ENCODE measurements around the gene TACC2.

The TACC2 gene

GRCh38 chr10:122288262-122288661 lies 299.3 kb downstream of the TACC2 start:
- no peak for TF ChIP-seq CTCF (IDR thresholded peaks at IDR 0.05; ENCODE audit: control insufficient read depth, extremely low read depth, insufficient read depth)
- DNase-seq (ENCODE audit: low read depth) = no peak
- no peak overlapping the region for H3K4me3 ChIP-seq (ENCODE audit: low read depth, low read length)

- no peak for DNase-seq (ENCODE audit: low read depth)
- H3K4me3 ChIP-seq (ENCODE audit: low read depth, low read length) = no peak overlapping the region
- no peak for TF ChIP-seq CTCF (IDR thresholded peaks at IDR 0.05; ENCODE audit: control insufficient read depth, extremely low read depth, insufficient read depth)
Observed at GRCh38 chr10:122288917-122289316, 300.0 kb downstream of the TACC2 start.

- TF ChIP-seq CTCF (IDR thresholded peaks at IDR 0.05; ENCODE audit: control insufficient read depth, extremely low read depth, insufficient read depth) = no peak
- H3K4me3 ChIP-seq (ENCODE audit: low read depth, low read length) = no peak overlapping the region
- DNase-seq (ENCODE audit: low read depth) = no peak
Observed at GRCh38 chr10:122290334-122290733, 301.4 kb downstream of the TACC2 start.

GRCh38 chr10:122290833-122291532 lies 302.0 kb downstream of the TACC2 start:
- DNase-seq (ENCODE audit: low read depth) = no peak
- TF ChIP-seq CTCF (IDR thresholded peaks at IDR 0.05; ENCODE audit: control insufficient read depth, extremely low read depth, insufficient read depth) = no peak
- no peak overlapping the region for H3K4me3 ChIP-seq (ENCODE audit: low read depth, low read length)

- no peak overlapping the region for H3K4me3 ChIP-seq (ENCODE audit: low read depth, low read length)
- TF ChIP-seq CTCF (IDR thresholded peaks at IDR 0.05; ENCODE audit: control insufficient read depth, extremely low read depth, insufficient read depth) = no peak
- no peak for DNase-seq (ENCODE audit: low read depth)
Observed at GRCh38 chr10:122291739-122292138, 302.8 kb downstream of the TACC2 start.

GRCh38 chr10:122292376-122292775 lies 303.4 kb downstream of the TACC2 start:
- no peak for DNase-seq (ENCODE audit: low read depth)
- no peak for TF ChIP-seq CTCF (IDR thresholded peaks at IDR 0.05; ENCODE audit: control insufficient read depth, extremely low read depth, insufficient read depth)
- no peak overlapping the region for H3K4me3 ChIP-seq (ENCODE audit: low read depth, low read length)

Data from LNCaP clone FGC (cell line).